NCI-H446 (cell line): ENCODE results near the gene FBLN5.

Experiments used
- DNase-seq, 2 experiments: peaks; one replicate each; lab custom pipeline; 2025; lab: John Stamatoyannopoulos, UW

FBLN5 gene, protein sequence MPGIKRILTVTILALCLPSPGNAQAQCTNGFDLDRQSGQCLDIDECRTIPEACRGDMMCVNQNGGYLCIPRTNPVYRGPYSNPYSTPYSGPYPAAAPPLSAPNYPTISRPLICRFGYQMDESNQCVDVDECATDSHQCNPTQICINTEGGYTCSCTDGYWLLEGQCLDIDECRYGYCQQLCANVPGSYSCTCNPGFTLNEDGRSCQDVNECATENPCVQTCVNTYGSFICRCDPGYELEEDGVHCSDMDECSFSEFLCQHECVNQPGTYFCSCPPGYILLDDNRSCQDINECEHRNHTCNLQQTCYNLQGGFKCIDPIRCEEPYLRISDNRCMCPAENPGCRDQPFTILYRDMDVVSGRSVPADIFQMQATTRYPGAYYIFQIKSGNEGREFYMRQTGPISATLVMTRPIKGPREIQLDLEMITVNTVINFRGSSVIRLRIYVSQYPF

GRCh38 chr14:91947475-91948184 is at the start of gene FBLN5:
Gene FBLN5 (minus strand): TSS chr14:91947694. CDS start chr14:91947229, 465 bp downstream.
- DNase-seq: peak in 1 of 2 experiments; percentile 16

GRCh38 chr14:91996948-91997371 is 49.5 kb upstream of the FBLN5 start:
- peak; percentile 39 to 61 for DNase-seq

- DNase-seq: peak in 1 of 2 experiments; percentile 5
Observed at GRCh38 chr14:91987192-91987591, 39.7 kb upstream of the FBLN5 start.

- peak in 1 of 2 experiments; percentile 29 for DNase-seq
Observed at GRCh38 chr14:91985521-91986255, 38.2 kb upstream of the FBLN5 start.

GRCh38 chr14:91985008-91985407 is 37.5 kb upstream of the FBLN5 start:
- DNase-seq: peak in 1 of 2 experiments; percentile 9

- DNase-seq: peak in 1 of 2 experiments; percentile 3
Observed at GRCh38 chr14:91983588-91983987, 36.1 kb upstream of the FBLN5 start.

DNA sequence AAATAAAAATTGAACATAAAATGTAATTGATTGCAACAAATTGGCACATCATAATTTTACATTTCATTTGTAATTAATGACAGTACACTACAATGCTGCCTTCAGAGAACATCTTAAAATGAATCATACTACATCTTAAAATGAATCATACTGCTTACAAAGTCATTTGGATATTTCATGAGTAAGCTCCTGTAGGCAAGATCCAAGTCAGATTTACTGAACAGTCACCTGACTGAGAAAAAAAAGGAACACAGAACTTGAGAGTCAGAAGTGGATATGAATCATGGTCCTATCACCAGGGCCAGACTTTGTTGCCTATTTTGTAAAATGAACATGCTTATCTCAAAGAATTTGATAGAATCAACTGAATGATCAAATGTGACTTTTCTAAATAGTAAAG is 32.7 kb upstream of the FBLN5 start:
- no peak for DNase-seq

DNA sequence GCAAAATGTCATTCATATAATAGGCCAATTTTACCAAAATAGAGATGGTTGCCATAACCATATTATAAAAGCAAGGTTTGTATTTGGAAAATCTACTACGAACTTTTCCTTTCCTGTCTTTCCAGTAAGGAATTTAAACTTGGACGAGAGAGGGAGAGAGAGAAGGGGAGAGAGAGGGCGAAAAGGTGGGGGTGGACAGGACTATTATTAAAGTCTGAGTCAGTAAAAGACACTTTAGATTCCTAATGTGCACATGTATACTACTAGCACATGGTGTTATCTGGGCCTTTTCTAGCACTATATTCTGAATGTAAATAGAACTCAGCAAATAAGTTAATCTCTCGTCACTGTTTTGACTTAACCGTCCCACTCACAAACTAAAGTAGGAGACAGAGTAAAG is 30.4 kb upstream of the FBLN5 start:
- no peak for DNase-seq

GRCh38 chr14:91975763-91976162 is 28.3 kb upstream of the FBLN5 start:
- DNase-seq: no peak

- no peak for DNase-seq
Observed at GRCh38 chr14:91971188-91971778, 23.8 kb upstream of the FBLN5 start.

DNA sequence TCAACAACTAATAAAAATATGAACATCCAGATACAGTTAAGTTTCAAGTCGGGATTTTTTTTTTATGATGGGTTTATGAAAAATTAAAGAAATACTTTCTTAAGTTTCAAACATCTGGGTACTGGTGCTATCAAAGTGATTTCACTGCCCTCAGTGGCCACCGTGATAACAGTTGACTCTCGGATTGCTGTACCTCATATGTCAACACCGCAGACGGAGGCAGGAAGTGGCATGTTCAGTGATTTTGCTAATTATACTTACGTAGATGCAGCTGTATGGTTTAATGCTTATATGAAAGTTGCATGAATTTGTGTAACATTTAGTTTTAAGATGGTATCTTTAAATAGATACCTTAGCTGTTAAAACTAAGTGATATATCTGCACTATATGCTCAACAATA is 20.8 kb upstream of the FBLN5 start:
- no peak for DNase-seq

DNA sequence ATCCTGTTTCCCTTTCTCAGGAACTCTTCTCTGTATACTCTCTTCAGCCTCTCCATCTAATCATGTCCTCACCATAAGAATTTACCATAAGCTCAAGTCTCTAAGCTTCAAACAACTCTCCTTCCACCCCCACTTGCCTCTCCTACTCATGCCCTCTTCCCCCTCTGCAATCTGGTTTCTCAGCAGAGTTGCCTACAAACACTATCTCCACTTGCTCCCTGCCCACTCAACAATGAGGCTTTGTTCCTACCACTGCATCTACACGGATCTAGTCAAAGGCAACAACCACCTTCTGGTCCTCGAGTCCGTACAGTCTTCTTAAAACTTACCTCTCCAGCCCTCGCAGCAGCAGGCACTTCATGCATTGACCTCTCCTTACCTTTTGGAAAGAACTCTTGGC is 17.2 kb upstream of the FBLN5 start:
- no peak for DNase-seq

DNA sequence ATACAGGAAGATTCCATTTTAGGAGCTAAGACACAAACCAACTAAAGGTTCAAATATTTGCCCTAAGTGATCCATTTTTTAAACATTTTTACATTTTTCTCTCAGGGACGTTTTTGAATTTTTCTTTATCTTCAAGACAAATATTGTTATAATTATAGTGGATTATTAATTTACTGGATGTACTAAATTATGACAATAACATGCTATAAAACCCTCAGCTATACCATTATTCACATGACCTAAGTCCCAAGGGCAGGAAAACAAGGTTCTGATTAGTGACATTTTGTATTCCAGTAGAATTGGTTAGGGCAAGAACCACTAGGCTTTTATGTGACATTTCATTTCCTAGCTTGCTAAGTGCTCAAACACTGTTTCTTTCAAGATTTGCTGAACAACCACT is 16.5 kb upstream of the FBLN5 start:
- DNase-seq: no peak

DNA sequence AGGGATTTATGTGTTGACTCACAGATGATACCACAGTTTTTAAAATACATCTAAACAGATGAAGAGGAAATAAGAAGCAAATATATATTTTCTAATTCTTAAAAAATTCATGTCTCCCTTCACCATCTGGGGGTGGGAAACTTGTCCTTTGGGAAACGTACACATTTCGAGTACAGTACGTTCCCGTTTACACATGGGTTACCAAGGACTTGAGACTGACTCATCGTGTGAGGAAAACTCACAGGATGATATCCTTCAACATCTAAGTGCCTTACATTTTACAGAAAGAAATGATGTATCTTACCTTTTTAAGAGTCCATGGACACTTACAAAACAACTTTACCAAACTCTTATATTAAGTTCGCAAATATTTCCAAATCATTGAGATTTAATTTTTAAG is 16.0 kb upstream of the FBLN5 start:
- no peak for DNase-seq

GRCh38 chr14:91961297-91962220 is 14.1 kb upstream of the FBLN5 start:
- DNase-seq: no peak

GRCh38 chr14:91957876-91958313 is 10.4 kb upstream of the FBLN5 start:
- DNase-seq: no peak

DNA sequence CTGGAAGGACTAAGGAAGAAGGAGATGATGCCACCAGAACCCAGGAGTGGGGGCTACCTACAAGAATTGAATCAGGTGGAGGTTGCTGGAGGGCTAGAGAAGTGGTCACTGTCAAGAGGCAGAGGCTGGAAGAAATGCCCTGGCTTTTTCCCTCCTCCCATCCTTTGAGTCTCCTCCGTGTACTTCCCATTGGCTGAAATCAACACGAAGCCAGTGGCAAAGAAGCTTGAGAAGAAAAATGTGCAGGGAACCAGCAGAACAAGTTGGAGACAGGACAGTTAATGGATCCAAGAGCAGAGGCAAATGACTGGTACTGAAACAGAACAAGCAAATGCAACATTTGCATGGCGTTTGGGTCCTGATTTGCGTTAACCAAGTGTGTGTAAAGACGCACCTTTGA is 9.1 kb upstream of the FBLN5 start:
- no peak for DNase-seq

- DNase-seq: no peak
Observed at GRCh38 chr14:91955168-91955567, 7.7 kb upstream of the FBLN5 start.

- no peak for DNase-seq
Observed at GRCh38 chr14:91953170-91953985, 5.9 kb upstream of the FBLN5 start.
